OCI-LY1 (cell line): Measurements from ENCODE around the gene XYLT1.
A peak's percentile ranks its signal among the peaks of the same experiment; 100 is the strongest.

Experiments
- H2AFZ ChIP-seq: fragments of 200-600 bp; sonication (generic), shearing (Covaris generic); 2 replicates; pipeline ENCODE4 v1.6.0; 2014; ENCODE audit warnings: antibody characterized with exemption, mild to moderate bottlenecking, low read length
- H3F3A ChIP-seq: fragments of 200-600 bp; sonication (generic), shearing (Covaris generic); 2 replicates; pipeline ENCODE4 v1.6.0; 2014; ENCODE audit warnings: mild to moderate bottlenecking, antibody characterized with exemption, low read length, moderate library complexity; ENCODE audit not compliant: insufficient read depth
- H3K27ac ChIP-seq: fragments of 200-600 bp; sonication (generic); 2 replicates; pipeline ENCODE4 v1.5.1; 2014; ENCODE audit warnings: low read length, mixed run types, mild to moderate bottlenecking, low read depth; ENCODE audit not compliant: poor library complexity, severe bottlenecking
- H3K27me3 ChIP-seq: fragments of 200-600 bp; sonication (generic); 2 replicates; pipeline ENCODE4 v1.6.0; 2014; ENCODE audit warnings: antibody characterized with exemption, mild to moderate bottlenecking, low read length, moderate library complexity; ENCODE audit not compliant: insufficient read depth
- H3K36me3 ChIP-seq: fragments of 200-600 bp; sonication (generic); 2 replicates; pipeline ENCODE4 v1.6.1; 2014; ENCODE audit warnings: mild to moderate bottlenecking, antibody characterized with exemption, low read length, moderate library complexity, mixed read lengths; ENCODE audit not compliant: insufficient read depth
- H3K4me1 ChIP-seq: fragments of 200-600 bp; sonication (generic); 2 replicates; pipeline ENCODE4 v1.5.1; 2014; ENCODE audit warnings: mild to moderate bottlenecking, low read length, moderate library complexity; ENCODE audit not compliant: insufficient read depth, severe bottlenecking
- H3K4me2 ChIP-seq: fragments of 200-600 bp; sonication (generic), shearing (Covaris generic); 2 replicates; pipeline ENCODE4 v1.6.1; 2014; ENCODE audit warnings: low read length
- H3K4me3 ChIP-seq: fragments of 200-600 bp; sonication (generic); 2 replicates; pipeline ENCODE4 v1.5.1; 2014; ENCODE audit warnings: low read length, low read depth, mild to moderate bottlenecking, mixed read lengths; ENCODE audit not compliant: poor library complexity, severe bottlenecking
- H3K79me2 ChIP-seq: fragments of 200-600 bp; shearing (Covaris generic); 2 replicates; pipeline ENCODE4 v1.6.1; 2016; ENCODE audit warnings: mixed run types, low read length, mixed read lengths; ENCODE audit not compliant: insufficient read depth
- H3K9ac ChIP-seq: fragments of 200-600 bp; sonication (generic), shearing (Covaris generic); 2 replicates; pipeline ENCODE4 v1.6.1; 2014; ENCODE audit warnings: mild to moderate bottlenecking, low read length, mixed read lengths
- H3K9me2 ChIP-seq: fragments of 200-600 bp; sonication (generic), shearing (Covaris generic); 2 replicates; pipeline ENCODE4 v1.6.1; 2014; ENCODE audit warnings: low read depth, mild to moderate bottlenecking, low read length, mixed read lengths
- H3K9me3 ChIP-seq: fragments of 200-600 bp; shearing (Covaris generic); 2 replicates; pipeline ENCODE4 v1.6.1; 2014; ENCODE audit warnings: low read length, mixed read lengths
- H4K20me1 ChIP-seq: fragments of 200-600 bp; sonication (generic), shearing (Covaris generic); 2 replicates; pipeline ENCODE4 v1.6.0; 2016; ENCODE audit warnings: mild to moderate bottlenecking, low read length; ENCODE audit not compliant: insufficient read depth
- EZH2 ChIP-seq: fragments of 200-600 bp; sonication (generic), shearing (Covaris generic); IDR thresholded peaks from 2 replicates; pipeline ENCODE4 v1.8.0; 2017; ENCODE audit warnings: borderline replicate concordance, mixed run types, mild to moderate bottlenecking, antibody characterized with exemption, low read length, moderate library complexity, mixed read lengths
- TF ChIP-seq, protein P1 (sequence below): fragments of 200-600 bp; sonication (generic), shearing (Covaris generic); IDR thresholded peaks from 2 replicates; pipeline ENCODE4 v1.5.1; 2017; ENCODE audit warnings: mild to moderate bottlenecking, antibody characterized with exemption, low read length, moderate library complexity, mixed read lengths

XYLT1 gene

GRCh38 chr16:17371299-17371698 is 99.5 kb downstream of the XYLT1 start:
- no peaks in the 10 kb centered on the region for H3K27me3 ChIP-seq
- H3K4me2 ChIP-seq, result peak overlapping the region; percentile 77; the same call in 1 of the 2 replicates
- no peaks in the 10 kb centered on the region for H4K20me1 ChIP-seq
- H3K4me1 ChIP-seq, result peaks cover 90% of the 10 kb centered on the region
- no peaks in the 10 kb centered on the region for H3K9me3 ChIP-seq
- H2AFZ ChIP-seq, result no peak overlapping the region
- H3K79me2 ChIP-seq, result peaks cover 4% of the 10 kb centered on the region; the same call in 1 of the 2 replicates
- H3K9me2 ChIP-seq, result no peaks in the 10 kb centered on the region
- no peak for TF ChIP-seq EZH2
- TF ChIP-seq, protein P1, sequence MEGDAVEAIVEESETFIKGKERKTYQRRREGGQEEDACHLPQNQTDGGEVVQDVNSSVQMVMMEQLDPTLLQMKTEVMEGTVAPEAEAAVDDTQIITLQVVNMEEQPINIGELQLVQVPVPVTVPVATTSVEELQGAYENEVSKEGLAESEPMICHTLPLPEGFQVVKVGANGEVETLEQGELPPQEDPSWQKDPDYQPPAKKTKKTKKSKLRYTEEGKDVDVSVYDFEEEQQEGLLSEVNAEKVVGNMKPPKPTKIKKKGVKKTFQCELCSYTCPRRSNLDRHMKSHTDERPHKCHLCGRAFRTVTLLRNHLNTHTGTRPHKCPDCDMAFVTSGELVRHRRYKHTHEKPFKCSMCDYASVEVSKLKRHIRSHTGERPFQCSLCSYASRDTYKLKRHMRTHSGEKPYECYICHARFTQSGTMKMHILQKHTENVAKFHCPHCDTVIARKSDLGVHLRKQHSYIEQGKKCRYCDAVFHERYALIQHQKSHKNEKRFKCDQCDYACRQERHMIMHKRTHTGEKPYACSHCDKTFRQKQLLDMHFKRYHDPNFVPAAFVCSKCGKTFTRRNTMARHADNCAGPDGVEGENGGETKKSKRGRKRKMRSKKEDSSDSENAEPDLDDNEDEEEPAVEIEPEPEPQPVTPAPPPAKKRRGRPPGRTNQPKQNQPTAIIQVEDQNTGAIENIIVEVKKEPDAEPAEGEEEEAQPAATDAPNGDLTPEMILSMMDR, result no peak
- H3K36me3 ChIP-seq, result peaks cover 8% of the 10 kb centered on the region; the same call in 1 of the 2 replicates
- peaks cover 3% of the 10 kb centered on the region; the same call in 1 of the 2 replicates for H3F3A ChIP-seq
- H3K27ac ChIP-seq, result peak overlapping the region; percentile 96
- H3K4me3 ChIP-seq, result no peak overlapping the region
- H3K9ac ChIP-seq, result peak overlapping the region; percentile 58; the same call in 1 of the 2 replicates

GRCh38 chr16:17370731-17371285 is 100.0 kb downstream of the XYLT1 start:
- TF ChIP-seq, protein P1, result no peak
- TF ChIP-seq EZH2, result no peak
- H3K4me1 ChIP-seq, result peaks cover 90% of the 10 kb centered on the region

GRCh38 chr16:17370223-17370707 is 100.5 kb downstream of the XYLT1 start:
- H3K4me2 ChIP-seq, result peak overlapping the region; percentile 77
- peak overlapping the region; percentile 48 for H3K4me3 ChIP-seq
- H3K27me3 ChIP-seq, result no peaks in the 10 kb centered on the region
- no peaks in the 10 kb centered on the region for H3K9me3 ChIP-seq
- H2AFZ ChIP-seq, result no peak overlapping the region
- no peaks in the 10 kb centered on the region for H4K20me1 ChIP-seq
- TF ChIP-seq EZH2, result no peak
- TF ChIP-seq, protein P1, result no peak
- no peaks in the 10 kb centered on the region for H3K9me2 ChIP-seq
- H3K36me3 ChIP-seq, result peaks cover 8% of the 10 kb centered on the region; the same call in 1 of the 2 replicates
- peaks cover 3% of the 10 kb centered on the region; the same call in 1 of the 2 replicates for H3F3A ChIP-seq
- peak overlapping the region; percentile 96 for H3K27ac ChIP-seq
- H3K79me2 ChIP-seq, result peaks cover 8% of the 10 kb centered on the region; the same call in 1 of the 2 replicates
- peak overlapping the region; percentile 58 for H3K9ac ChIP-seq
- H3K4me1 ChIP-seq, result peaks cover 90% of the 10 kb centered on the region

More at GRCh38 chr16:17370731-17371285, 100.0 kb downstream of the XYLT1 start:
- Histone ChIP-seq H3K27me3 (no peaks in the 10 kb centered on the region), H3K9me2 (no peaks in the 10 kb centered on the region), H2AFZ (no peak overlapping the region), H3K4me2 (peak overlapping the region; percentile 77), H3K9me3 (no peaks in the 10 kb centered on the region), H4K20me1 (no peaks in the 10 kb centered on the region), H3K79me2 (peaks cover 8% of the 10 kb centered on the region; the same call in 1 of the 2 replicates), H3K9ac (peak overlapping the region; percentile 58), H3K4me3 (peak overlapping the region; percentile 48), H3F3A (peaks cover 3% of the 10 kb centered on the region; the same call in 1 of the 2 replicates), H3K27ac (peak overlapping the region; percentile 96), H3K36me3 (peaks cover 8% of the 10 kb centered on the region; the same call in 1 of the 2 replicates)
